A549 treated with CORT108297 at 1 μM for 4 hours (cell line): Measurements from ENCODE around the gene CAPZA1. TPM values are rescaled to one million over a fixed set of nuclear protein-coding genes. Genes with fewer than 3 reads are reported as not detected.

ENCODE experiments used
- total RNA-seq: library from RNA; stranded (reverse); fragments of 200-300 nt; extraction: Qiagen RNA extraction; gene quantifications from 5 replicates; pipeline ENCODE4 v1.2.3, GENCODE V29; 2022

Gene CAPZA1
- 58.8 to 82.1 TPM (median 62.6 TPM) in 5 replicates for total RNA-seq

DNA sequence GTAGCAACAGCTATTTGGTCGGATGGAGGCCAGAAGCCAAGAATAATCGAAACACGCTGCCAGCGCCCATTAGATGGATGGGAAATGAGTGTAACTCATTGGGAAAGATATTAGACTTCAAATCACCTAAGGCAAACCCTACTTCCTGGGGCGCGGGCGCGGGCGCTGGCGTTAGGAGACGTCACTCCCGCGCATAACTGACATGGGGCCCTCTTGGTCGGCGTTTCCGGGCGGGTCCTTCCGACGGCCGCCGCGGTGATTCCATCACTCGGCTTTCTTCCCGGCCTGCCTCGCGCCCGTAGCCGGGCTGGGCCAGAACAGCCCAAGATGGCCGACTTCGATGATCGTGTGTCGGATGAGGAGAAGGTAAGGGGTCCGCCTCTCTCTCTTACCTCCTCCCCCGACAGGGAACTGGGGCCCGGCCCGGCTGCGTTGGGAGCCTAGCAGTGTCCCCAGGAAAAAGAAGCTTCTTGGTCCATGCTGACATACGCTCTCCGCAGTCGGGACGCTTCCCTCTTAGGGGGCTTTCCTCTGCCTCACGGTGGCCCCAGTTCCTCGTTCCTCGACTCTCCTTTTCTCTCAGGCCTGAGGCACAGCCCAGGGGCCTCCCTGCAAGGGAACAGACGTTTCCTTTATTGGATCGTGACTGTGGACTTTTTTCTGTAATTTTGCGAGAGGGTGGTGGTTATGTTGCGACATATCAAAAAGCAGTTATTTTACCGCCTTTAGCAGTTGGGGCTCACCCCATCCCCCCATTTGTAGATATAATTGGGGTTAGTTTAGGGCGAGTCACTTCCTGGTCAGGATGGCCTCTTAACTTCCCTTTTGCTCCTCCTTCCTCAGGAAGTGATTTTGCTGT is at the start of gene CAPZA1:
TSS of gene CAPZA1 (plus strand) at position 315 of the 859 bp plus-strand sequence. CDS start at position 328, 13 bp downstream.

GRCh38 chr1:112618721-112619517 is 713 bp upstream of the CAPZA1 start, which contains the start of gene ST7L:
Gene ST7L, minus strand, starts transcription at chr1:112619141. Its CDS starts 28 bp downstream, at chr1:112619113.

GRCh38 chr1:112674440-112674985 is 54.9 kb downstream of the CAPZA1 start, which contains the start of gene MOV10:
Gene MOV10, plus strand, starts transcription at chr1:112674659. Its CDS starts 254 bp downstream, at chr1:112674913.

DNA sequence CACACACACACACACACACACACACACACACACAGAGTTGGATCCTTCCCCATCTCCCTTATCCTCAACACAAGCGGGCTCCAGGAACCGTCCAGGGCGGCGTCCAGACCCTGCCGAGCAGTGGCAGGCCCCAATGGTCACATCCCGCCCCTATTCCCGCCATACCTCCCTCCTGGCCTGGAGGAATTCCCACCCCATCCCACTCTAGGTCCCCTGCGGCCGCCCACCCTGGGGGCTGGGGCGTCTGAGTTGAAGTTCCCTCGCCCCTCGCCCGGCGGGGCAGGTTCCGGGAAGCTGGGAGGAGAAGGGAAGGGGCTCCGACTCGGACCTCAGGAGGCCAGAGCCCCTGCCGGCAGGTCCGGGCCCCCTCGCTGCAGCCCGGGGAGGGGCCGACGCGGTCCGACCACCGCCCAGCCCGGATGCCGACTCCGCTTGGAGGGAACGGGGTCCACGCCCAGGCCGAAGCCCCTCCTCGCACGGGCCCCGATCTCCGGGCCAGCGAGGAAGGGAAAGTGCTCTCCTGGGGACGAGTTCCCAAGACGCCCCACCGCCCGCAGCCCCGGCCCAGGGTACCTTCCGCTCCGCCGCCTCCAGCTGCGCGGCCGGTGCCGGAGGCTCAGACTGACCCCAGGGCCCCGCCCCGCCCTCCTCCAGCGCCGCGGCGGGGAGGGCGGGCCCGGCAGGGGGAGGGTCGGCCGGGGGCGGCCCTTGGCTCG is 87.0 kb downstream of the CAPZA1 start, which contains the start of gene RHOC:
TSS of gene RHOC (minus strand) at position 623 of the 716 bp plus-strand sequence. CDS start 3,328 bp downstream, outside the sequence.

GRCh38 chr1:112715264-112716053 is 95.8 kb downstream of the CAPZA1 start, which contains the start of gene PPM1J:
Gene PPM1J, minus strand, starts transcription at chr1:112715332. Its CDS starts 31 bp downstream, at chr1:112715301.

Other genes with a start within 250 kb of the CAPZA1 start
- 5.3 to 9.9 TPM (median 7.8 TPM) in 5 replicates for gene CTTNBP2NL, start 223.6 kb upstream of the CAPZA1 start, total RNA-seq
- gene WNT2B, start 110.9 kb upstream of the CAPZA1 start, total RNA-seq = 0.18 to 0.38 TPM (median 0.32 TPM) in 5 replicates
- gene ST7L, start 691 bp upstream of the CAPZA1 start, total RNA-seq = 11.8 to 13.5 TPM (median 12.8 TPM) in 5 replicates
- gene MOV10, start 54.8 kb downstream of the CAPZA1 start, total RNA-seq = 22.7 to 36.0 TPM (median 31.0 TPM) in 5 replicates
- 346 to 394 TPM (median 376 TPM) in 5 replicates for gene RHOC, start 87.3 kb downstream of the CAPZA1 start, total RNA-seq
- gene PPM1J, start 95.5 kb downstream of the CAPZA1 start, total RNA-seq = 0.82 to 1.5 TPM (median 1.2 TPM) in 5 replicates